Activated CD4-positive, alpha-beta T cell treated with anti-CD3 and anti-CD28 coated beads for 36 hours (primary cell): ENCODE results near the gene PWWP2B. TPM values are rescaled to one million over a fixed set of nuclear protein-coding genes. Genes with fewer than 3 reads are reported as not detected.
"Not testable (repeated sequence)": the region's sequence is repeated elsewhere in the genome, so short reads cannot be mapped to it uniquely, and the experiment has no call there.

Source experiments
- ATAC-seq: fragments of 200-7000 bp; cut with Tn5 transposase; one replicate; pipeline ENCODE4 v1.10.0; 2021; ENCODE audit warnings: mild to moderate bottlenecking, moderate library complexity
- CTCF ChIA-PET: fragments of 350-600 bp; sonication (Branson Sonifier 250); formaldehyde crosslinking; loops from one replicate; lab custom pipeline; 2021; ENCODE audit warnings: antibody characterized with exemption; lab: Charles Lee
- POLR2A ChIA-PET: fragments of 350-600 bp; sonication (Branson Sonifier 250); formaldehyde crosslinking; loops from one replicate; lab custom pipeline; 2021; ENCODE audit warnings: antibody characterized with exemption, inconsistent platforms; lab: Charles Lee
- DNase-seq: peaks from one replicate; pipeline ENCODE4 v3.0.0-alpha.2; 2020
- H3K27ac Mint-ChIP-seq: one replicate; pipeline ENCODE4 v1.8.0; 2021; ENCODE audit warnings: mixed read lengths
- H3K27me3 Mint-ChIP-seq: one replicate; pipeline ENCODE4 v1.8.0; 2021; ENCODE audit warnings: mixed read lengths
- H3K36me3 Mint-ChIP-seq: one replicate; pipeline ENCODE4 v1.8.0; 2021; ENCODE audit warnings: low read depth, mixed read lengths
- H3K4me1 Mint-ChIP-seq: one replicate; pipeline ENCODE4 v1.8.0; 2021; ENCODE audit warnings: mixed read lengths
- H3K4me3 Mint-ChIP-seq: one replicate; pipeline ENCODE4 v1.8.0; 2021; ENCODE audit warnings: mild to moderate bottlenecking, moderate library complexity, mixed read lengths
- H3K9me3 Mint-ChIP-seq: one replicate; pipeline ENCODE4 v1.8.0; 2021; ENCODE audit warnings: low read depth, mixed read lengths
- intact Hi-C, 2 experiments: fragments of 100-400 bp; cut with DNase I in 1 of 2; cut with micrococcal nuclease in 1 of 2; formaldehyde crosslinking; loops; one replicate each; pipeline versions ENCODE4 v1.14.2 to v1.15.1; 2022 to 2024; cut with DNase I, micrococcal nuclease
- total RNA-seq, 2 experiments: library from RNA; stranded (reverse); gene quantifications; one replicate each; pipeline ENCODE4 v1.2.3, GENCODE V29; 2021

Gene PWWP2B
- total RNA-seq, 2 experiments from 2014 or later, result 2.4 to 2.9 TPM

DNA sequence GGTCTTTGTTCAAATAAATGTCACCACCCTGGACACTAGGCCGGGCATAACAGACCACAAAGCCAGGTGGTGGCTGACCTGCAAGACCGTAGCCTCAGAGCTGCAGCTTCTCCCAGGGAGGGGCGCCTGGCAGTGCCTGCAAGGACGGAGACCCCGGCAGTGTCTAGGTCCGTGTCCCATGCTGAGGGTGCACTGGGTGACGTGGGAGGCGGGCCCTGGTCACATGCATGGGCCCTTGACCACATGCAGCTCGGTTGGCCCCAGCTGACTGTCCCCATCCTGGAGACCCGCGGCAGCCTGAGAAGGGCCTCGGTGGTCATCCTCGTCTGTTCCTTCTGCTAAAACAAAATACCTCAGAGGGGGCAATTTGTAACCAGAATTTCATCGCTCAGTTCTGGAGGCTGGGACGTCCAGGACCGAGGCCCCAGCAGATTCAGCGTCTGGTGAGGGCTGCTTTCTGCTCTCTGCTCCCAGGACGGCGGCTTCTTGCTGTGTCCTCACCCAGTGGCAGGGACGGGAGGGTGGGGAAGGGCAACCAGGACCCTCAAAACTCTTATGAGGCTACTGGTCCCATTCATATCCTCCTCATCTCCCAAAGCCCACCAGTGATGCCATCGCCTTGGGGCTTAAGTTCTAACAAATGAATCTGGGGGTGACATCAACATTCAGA, 36.8 kb downstream of the PWWP2B start:
- no peak for DNase-seq
- Mint-ChIP-seq H3K36me3 (no peaks in the 10 kb centered on the region), H3K4me3 (peak overlapping the region; percentile 54), H3K27ac (no peak overlapping the region), H3K4me1 (peaks cover 4% of the 10 kb centered on the region), H3K27me3 (no peaks in the 10 kb centered on the region), H3K9me3 (no peaks in the 10 kb centered on the region)
- intact Hi-C loops, result no loop called here
- no peak for ATAC-seq
- ChIA-PET CTCF (interaction anchor here (0.6 to 0.7 kb wide), 2 partner anchors 25 to 72 kb away, joined by 3 to 4 read pairs; no protein-coding TSS in a partner anchor), POLR2A (no interaction called here)

DNA sequence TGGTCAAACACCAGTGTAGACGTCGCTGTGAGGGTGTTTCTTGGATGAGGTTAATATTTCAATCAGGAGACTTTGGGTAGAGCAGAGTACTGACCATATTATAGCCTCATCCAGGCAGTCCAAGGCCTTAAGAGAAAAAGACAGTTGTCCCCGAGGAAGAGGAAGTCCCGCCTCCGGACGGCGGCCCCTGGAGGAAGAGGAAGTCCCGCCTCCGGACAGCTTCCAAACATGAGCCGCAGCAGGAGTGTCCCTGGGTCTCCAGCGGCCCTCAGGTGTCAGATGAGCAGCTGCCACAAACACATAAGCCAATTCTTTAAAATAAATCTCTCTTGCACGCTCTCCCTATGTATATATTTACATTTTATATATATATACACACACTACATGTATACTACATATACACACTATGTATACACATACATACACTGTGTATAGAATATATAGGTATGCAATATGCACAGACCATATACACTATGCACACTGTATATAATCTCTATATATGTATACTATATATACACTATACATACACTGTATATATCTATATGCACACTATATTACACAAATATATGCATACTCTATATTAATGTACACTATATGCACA, 37.5 kb downstream of the PWWP2B start:
- Mint-ChIP-seq H3K4me3 (peak overlapping the region; percentile 54), H3K4me1 (peaks cover 4% of the 10 kb centered on the region), H3K27me3 (no peaks in the 10 kb centered on the region), H3K9me3 (no peaks in the 10 kb centered on the region), H3K27ac (peak overlapping the region; percentile 63), H3K36me3 (no peaks in the 10 kb centered on the region)
- CTCF ChIA-PET, result interaction anchor here (0.6 kb wide), 1 partner anchor 73 kb away, joined by 3 read pairs; no protein-coding TSS in a partner anchor
- peak; percentile 79 for DNase-seq
- POLR2A ChIA-PET, result no interaction called here
- peak; percentile 87 for ATAC-seq
- intact Hi-C loops, result no loop called here

DNA sequence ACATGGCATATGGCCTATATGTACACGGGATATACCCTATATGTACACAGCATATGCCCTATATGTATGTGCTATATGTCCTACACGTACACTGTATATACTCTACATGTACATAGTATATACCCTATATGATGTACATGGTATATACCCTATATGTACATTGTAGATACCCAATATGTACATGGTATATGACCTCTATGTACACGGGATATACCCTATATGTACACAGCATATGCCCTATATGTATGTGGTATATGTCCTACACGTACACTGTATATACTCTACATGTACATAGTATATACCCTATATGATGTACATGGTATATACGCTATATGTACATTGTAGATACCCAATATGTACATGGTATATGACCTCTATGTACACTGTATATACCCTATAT, 38.3 kb downstream of the PWWP2B start:
- POLR2A ChIA-PET, H3K27me3 Mint-ChIP-seq, H3K9me3 Mint-ChIP-seq, H3K27ac Mint-ChIP-seq, CTCF ChIA-PET, DNase-seq, intact Hi-C loops, H3K4me3 Mint-ChIP-seq, H3K36me3 Mint-ChIP-seq, ATAC-seq, H3K4me1 Mint-ChIP-seq: not testable (repeated sequence)

DNA sequence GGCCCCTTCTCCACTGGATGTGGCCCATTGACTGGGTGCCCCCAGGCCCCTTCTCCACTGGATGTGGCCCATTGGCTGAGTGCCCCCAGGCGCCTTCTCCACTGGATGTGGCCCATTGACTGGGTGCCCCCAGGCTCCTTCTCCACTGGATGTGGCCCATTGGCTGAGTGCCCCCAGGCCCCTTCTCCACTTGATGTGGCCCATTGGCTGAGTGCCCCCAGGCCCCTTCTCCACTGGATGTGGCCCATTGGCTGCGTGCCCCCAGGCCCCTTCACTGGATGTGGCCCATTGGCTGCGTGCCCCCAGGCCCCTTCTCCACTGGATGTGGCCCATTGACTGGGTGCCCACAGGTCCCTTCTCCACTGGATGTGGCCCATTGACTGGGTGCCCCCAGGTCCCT, 39.1 kb downstream of the PWWP2B start:
- H3K4me1 Mint-ChIP-seq, H3K27ac Mint-ChIP-seq, H3K4me3 Mint-ChIP-seq, POLR2A ChIA-PET, DNase-seq, H3K9me3 Mint-ChIP-seq, CTCF ChIA-PET, H3K27me3 Mint-ChIP-seq, intact Hi-C loops, H3K36me3 Mint-ChIP-seq, ATAC-seq: not testable (repeated sequence)

DNA sequence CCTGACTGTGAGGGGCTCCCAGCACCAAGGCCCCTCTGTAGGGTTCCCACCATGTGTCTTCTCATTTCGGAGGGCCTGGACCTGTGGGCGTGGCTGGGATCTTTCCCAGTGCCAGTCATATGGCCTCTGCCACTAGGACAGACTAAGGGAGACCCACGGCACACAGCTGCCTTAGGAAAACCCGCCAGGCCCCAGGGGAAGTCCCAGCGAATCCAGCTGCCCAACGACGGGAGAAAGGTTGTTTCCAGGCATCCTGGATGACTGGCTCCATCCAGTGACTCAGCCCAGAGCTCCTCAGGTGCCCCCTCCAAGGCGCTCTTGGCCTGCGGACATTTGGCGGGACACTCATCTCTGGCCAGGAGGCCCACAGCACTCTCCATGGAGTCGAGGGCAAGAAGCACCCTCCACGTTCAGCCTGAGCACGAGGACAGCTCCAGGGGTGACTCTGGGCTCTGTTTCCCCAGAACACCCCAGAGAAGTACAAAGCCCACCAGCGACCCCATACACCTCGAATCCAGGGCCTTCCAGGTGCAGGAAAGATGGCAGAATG, 39.9 kb downstream of the PWWP2B start:
- Mint-ChIP-seq H3K4me3 (no peak overlapping the region), H3K36me3 (no peaks in the 10 kb centered on the region), H3K4me1 (peaks cover 6% of the 10 kb centered on the region), H3K9me3 (no peaks in the 10 kb centered on the region), H3K27ac (no peak overlapping the region), H3K27me3 (no peaks in the 10 kb centered on the region)
- no peak for ATAC-seq
- ChIA-PET CTCF (no interaction called here), POLR2A (no interaction called here)
- intact Hi-C loops, result no loop called here
- DNase-seq, result no peak

DNA sequence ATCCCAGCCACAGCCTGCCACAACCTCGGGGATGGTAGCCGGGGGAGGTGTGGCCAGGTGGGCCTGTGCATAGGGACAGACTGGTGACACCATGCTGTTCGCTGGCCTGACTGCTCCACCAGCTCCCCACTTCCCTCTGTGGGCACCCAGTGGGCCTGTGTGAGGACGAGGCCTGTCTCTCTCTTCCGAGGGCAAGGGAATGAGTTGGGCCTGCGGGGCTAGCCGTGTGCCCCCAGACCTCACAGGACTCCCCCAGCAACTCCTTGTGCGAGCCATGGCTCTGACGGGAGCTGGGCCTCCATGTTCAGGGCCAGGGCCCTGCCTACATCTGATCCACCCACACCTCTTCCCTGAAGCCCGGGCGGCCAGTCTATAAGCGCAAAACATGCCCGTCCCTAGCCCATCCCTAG, 40.5 kb downstream of the PWWP2B start:
- H3K27ac Mint-ChIP-seq, result no peak overlapping the region
- H3K4me3 Mint-ChIP-seq, result no peak overlapping the region
- no peaks in the 10 kb centered on the region for H3K9me3 Mint-ChIP-seq
- no peaks in the 10 kb centered on the region for H3K27me3 Mint-ChIP-seq
- intact Hi-C loops, result no loop called here
- CTCF ChIA-PET, result no interaction called here
- POLR2A ChIA-PET, result no interaction called here
- H3K4me1 Mint-ChIP-seq, result peaks cover 9% of the 10 kb centered on the region
- H3K36me3 Mint-ChIP-seq, result no peaks in the 10 kb centered on the region
- no peak for DNase-seq
- ATAC-seq, result no peak

DNA sequence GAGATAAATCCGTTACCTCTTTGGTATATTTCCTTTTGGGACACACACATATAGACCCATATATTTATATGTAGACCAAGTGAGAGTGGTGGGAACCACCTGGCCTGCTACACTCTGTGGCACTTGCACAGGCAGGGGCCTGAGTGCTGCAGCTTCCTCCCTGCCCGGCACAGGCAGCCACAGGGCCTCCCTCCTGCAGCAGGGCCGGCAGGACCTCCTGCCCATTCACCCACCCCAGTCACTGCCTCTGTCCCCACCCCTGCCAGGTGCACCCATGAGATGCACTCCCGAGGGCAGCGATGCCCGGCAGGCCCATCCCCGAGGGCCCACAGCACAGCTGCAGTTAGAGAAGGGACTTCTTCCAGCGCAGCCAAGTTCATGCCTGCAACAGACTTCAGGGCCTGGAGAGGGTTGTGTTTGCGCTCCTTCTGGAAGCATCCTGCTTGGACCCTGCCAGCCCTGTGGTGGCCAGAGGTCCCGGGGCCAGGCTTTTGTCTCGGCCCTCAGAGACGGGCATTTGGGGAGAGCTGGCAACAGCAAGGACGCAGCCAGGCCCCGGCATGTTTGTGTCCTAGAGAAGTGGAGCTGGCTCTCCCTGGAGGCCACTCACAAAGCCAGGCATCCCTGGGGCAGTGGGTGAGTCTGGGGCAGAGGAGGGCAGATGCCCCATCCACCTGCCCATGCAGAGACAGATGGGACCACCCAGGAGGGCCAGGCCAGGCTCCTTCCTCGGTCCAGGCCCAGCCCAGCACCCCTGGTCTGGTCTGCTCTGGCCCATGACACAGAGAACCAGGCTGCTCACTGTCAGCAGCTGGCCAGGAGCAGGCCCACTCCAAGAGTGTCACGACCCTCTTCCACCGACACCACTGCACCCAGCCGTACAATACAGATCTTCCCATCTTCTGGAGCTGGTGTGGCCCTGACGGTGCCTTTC, 41.4 kb downstream of the PWWP2B start:
- H3K9me3 Mint-ChIP-seq, result no peaks in the 10 kb centered on the region

DNA sequence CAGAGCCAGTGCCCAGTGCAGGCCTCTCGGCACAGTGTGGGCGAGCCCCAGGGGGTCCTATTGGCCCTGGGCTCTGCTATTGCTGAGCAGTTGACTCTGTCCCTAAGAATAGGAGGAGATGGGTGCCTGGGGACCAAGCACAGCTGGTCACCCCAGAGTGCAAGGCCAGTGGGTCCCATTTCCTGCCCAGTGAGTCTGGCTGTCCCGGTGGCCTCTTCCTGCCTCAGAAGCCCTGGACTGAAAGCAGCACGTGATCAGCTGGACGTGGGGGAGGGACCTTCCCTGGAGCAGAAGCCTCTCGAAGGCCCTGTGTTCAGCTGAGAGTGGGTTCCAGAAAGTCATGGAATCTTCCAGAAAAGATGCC, 42.0 kb downstream of the PWWP2B start:
- no peak overlapping the region for H3K4me3 Mint-ChIP-seq
- H3K27me3 Mint-ChIP-seq, result no peaks in the 10 kb centered on the region
- POLR2A ChIA-PET, result no interaction called here
- H3K9me3 Mint-ChIP-seq, result no peaks in the 10 kb centered on the region
- H3K27ac Mint-ChIP-seq, result no peak overlapping the region
- intact Hi-C loops, result no loop called here
- CTCF ChIA-PET, result interaction anchor here (0.6 kb wide), 1 partner anchor 104 kb away, joined by 4 read pairs; no protein-coding TSS in a partner anchor
- peaks cover 10% of the 10 kb centered on the region for H3K4me1 Mint-ChIP-seq
- ATAC-seq, result no peak
- DNase-seq, result no peak
- H3K36me3 Mint-ChIP-seq, result no peaks in the 10 kb centered on the region

More for the DNA sequence above, 41.4 kb downstream of the PWWP2B start:
- CTCF ChIA-PET, result interaction anchor here (0.6 kb wide), 1 partner anchor 105 kb away, joined by 4 read pairs; no protein-coding TSS in a partner anchor
- POLR2A ChIA-PET, result no interaction called here
- DNase-seq (no peak), ATAC-seq (no peak)
- no peak overlapping the region for H3K27ac Mint-ChIP-seq
- peaks cover 9% of the 10 kb centered on the region for H3K4me1 Mint-ChIP-seq
- intact Hi-C loops, result no loop called here
- H3K4me3 Mint-ChIP-seq, result no peak overlapping the region
- no peaks in the 10 kb centered on the region for H3K36me3 Mint-ChIP-seq
- no peaks in the 10 kb centered on the region for H3K27me3 Mint-ChIP-seq

DNA sequence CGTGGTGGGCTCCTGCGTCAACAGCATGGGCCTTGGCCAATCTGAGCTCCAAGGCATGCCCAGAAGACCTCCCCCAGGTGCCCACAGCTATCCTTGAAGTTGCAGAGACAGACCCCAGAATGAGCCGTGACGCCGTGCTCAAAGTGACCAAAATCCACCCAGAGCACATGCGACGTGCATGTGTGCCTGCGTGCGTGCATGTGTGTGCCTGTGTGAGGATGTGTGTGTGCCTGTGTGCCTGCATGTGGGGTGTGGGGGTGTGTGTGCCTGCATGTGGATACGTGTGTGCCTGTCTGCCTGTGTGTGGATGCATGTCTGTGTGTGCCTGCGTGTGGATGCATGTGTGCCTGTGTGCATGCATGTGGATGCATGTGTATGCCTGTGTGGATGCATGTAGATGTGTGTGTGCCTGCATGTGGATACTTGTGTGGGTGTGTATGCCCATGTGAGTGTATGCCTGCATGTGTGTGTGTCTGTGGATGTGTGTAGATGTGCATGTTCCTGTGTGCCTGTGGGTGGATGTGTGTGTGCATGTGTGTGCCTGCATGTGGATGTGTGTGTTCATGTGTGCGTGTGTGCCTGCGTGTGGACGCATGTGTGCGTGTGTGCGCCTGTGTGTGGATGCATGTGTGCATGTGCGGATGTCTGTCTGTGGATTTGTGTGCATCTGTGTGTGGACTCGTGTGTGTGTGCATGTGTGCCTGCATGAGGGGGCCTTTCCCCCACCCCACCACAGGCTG, 42.6 kb downstream of the PWWP2B start:
- ChIA-PET POLR2A (no interaction called here), CTCF (interaction anchor here (0.6 kb wide), 1 partner anchor 104 kb away, joined by 4 read pairs; no protein-coding TSS in a partner anchor)
- Mint-ChIP-seq H3K27me3 (no peaks in the 10 kb centered on the region), H3K27ac (no peak overlapping the region), H3K9me3 (no peaks in the 10 kb centered on the region), H3K4me3 (no peak overlapping the region), H3K36me3 (no peaks in the 10 kb centered on the region), H3K4me1 (peaks cover 9% of the 10 kb centered on the region)
- intact Hi-C loops, result no loop called here
- DNase-seq (no peak), ATAC-seq (no peak)

DNA sequence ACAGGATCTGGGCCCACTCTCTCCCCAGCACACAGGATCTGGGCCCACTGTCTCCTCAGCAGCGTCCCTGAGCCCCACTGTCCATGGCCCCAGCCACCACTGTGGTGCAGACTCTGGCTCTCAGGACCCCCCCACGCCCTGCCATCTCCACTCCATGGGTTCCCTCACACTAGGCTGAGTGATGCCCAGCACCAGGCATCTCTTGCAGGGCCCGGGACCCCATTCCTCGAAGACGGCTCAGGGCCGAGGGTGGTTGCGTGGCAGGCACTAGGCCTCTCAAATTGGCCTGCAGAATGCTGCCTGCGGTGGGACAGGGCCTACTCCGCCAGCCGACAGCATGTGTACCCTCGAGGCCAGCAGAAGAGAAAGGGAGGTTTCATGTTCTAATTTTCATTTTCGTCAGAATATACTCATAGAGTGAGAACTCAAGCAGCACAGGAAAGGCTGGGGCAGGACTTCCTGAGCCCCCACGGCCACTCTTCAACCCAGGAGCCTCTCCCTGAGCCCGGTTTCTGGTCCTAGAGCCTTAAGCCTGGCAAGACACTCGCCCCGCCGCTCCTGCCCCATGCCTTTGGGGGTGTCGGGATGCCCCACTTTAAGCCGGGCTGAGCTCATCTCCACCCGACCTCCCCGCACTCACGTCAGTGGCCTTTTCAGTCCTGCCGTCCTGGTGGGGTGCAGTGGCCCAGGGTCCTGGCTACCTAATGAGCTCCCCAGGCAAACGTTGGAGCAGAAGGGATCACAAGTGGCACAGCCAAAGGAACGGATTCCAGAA, 44.0 kb downstream of the PWWP2B start:
- CTCF ChIA-PET, result no interaction called here
- no peak for DNase-seq
- Mint-ChIP-seq H3K27ac (no peak overlapping the region), H3K4me3 (no peak overlapping the region), H3K27me3 (no peaks in the 10 kb centered on the region), H3K4me1 (peaks cover 17% of the 10 kb centered on the region), H3K36me3 (no peaks in the 10 kb centered on the region), H3K9me3 (no peaks in the 10 kb centered on the region)
- no peak for ATAC-seq
- intact Hi-C loops, result no loop called here
- POLR2A ChIA-PET, result no interaction called here
